ENCODE measurements around the gene PPP1R16B.
A peak's percentile ranks its signal among the peaks of the same experiment; 100 is the strongest.

Gene PPP1R16B

DNA sequence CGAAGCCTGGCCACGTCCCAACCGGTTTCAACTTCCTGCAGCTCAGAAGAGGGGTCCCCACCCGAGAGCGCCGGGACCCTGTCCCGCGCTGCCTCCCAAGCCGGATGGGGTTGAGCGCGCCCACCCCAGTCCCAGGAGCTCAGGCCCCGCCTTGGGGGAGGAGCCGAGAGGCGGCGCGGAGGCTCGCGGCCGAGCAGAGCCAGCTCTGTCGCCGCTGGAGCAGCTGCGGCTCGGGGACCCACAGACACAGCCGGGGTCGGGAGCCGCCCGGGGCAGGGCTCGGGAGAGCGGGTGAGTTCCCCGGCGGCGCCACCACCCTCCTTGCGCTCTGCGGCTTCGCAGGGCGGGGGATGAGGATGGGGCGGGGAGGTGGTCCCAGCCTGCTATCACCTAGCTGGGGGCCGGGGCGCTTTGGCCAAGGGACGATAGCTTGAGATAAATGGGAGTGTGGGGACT, at the start of gene PPP1R16B:
Gene PPP1R16B (plus strand): TSS at position 196 of the 456 bp plus-strand sequence. CDS start 30,229 bp downstream, outside the sequence.
- DNase-seq = peak; percentile 62

DNA sequence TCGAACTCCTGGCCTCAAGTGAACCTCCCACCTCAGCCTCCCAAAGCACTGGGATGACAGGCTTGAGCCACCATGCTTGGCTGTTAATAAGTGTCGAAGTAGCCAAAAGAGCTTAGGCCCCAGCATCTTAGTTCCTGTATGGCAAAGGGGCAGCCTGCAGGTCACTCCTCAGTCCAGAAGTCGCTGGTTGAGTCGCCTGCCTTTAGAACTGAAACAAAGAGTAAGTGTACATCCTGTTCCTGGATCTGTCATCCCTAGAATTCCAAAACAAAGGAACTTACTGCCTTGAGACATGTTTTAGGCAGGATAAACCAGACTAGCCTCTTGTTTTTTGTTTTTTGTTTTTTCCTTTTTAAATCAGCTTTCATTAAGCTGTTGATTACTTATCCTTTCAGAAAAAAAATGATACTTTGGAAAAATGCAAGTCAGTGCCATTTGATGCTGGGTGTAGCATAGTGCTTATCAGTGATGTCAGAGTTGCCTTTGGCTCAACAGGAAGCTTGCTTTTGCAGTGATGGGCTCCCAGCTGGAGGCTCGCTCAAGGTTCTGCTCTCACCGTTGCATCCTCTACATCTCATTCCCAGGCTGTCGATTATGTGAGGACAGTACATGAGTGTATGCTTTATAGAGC, 48.2 kb upstream of the PPP1R16B start:
- DNase-seq = no peak

DNA sequence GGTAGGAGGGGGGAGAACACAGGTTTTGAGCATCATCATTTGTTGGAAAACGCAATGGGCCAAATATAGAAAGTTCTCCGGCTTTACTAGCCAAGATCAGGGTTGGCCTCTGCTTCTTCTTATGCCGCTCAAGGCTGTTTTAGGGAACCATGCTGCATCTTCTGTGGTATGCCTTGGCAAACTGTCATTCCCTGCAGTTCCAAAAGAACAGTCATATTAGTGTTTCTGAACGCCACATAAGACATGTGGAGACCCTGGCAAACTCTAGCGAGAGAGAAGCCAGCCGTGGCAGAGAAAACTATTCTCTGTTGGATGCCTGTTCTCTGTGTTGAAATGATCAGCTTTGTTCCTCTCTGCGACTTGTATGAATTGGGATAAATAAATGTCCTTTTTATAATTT, 46.4 kb upstream of the PPP1R16B start:
- DNase-seq = no peak

DNA sequence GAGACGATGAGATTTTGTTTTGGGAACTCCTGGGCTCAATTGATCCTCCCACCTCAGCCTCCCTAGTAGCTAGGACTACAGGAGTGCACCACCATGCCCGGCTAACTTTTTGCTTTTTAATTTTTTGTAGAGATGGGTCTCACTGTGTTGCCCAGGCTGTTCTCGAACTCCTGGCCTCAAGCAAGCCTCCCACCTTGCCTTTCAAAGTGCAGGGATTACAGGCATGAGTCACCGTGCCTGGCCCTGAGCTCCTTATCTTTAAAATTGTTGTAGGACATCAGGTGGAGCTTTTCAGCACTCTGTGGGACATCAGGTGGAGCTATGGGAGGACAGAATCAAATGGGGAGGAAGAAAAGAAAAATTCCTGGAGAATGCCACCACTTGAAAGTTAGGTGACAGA, 44.5 kb upstream of the PPP1R16B start:
- DNase-seq = no peak

DNA sequence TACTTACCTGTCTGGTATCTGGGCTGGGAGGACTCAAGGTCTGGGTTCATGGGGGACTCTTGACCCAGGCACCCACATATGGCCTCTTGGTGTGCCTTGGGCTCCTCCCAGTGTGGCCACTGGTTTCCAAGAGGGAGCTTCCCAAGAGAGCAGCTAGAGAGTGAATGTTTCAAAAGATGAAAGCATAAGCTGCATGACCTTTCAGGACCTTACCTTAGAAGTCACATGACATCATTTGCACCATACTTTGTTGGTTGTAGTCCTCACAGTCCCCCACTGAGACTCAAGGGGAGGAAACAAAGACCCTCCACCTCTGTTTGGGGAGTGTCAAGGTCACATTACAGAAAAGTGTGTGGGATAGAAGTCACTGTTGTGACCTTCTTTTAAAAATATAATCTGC, 43.3 kb upstream of the PPP1R16B start:
- DNase-seq = no peak

DNA sequence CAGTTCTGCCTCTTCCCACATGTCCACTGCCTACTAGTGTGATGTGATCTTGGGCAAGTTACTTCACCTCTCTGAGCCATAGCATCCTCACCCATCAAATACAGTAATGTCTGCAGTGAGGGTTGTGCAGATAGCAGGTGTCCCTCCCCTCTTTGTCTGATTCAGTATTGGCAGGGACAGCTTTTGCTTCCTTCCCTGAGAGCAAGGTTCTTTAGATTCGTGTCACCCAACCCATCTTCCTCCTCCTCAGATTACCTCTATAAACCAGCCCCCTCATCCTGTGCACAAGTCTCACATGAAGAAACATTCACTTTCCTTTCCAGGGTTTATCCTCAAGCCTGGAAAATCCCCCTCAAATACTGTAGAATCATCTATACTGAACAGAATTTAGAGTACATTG, 41.9 kb upstream of the PPP1R16B start:
- DNase-seq = no peak

DNA sequence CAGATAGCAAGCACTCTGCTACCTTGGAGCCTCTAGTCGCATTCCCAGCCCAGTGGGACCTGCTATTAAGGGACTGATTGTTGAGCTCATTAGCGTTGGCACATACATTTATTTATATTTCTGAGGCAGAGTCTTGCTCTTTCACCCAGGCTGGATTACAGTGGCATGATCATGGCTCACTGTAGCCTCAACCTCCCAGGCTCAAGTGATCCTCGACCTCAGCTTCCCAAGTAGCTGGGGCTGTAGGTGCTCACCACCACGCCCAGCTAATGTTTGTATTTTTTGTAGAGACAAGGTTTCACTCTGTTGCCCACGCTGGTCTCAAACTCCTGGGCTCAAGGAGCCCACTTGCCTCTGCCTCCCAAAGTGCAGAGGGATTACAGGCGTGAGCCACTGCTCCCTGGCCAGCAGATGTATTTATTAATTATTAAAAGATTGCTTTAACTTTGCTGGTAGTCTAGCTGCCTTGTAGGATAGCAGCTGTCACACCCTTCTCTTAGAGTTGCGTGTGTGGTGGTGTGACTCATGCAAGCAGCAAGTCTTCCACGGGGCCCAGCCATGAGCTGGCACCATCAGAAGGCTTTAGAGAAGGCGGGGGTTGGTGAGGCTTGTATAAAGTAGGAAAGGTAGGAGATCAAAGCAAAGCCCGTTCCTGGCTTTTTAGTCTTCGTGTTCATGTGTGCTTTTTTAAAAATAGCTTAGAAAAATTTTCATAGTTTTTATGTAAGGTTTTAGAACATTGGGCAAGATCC, 40.8 kb upstream of the PPP1R16B start:
- DNase-seq = no peak

DNA sequence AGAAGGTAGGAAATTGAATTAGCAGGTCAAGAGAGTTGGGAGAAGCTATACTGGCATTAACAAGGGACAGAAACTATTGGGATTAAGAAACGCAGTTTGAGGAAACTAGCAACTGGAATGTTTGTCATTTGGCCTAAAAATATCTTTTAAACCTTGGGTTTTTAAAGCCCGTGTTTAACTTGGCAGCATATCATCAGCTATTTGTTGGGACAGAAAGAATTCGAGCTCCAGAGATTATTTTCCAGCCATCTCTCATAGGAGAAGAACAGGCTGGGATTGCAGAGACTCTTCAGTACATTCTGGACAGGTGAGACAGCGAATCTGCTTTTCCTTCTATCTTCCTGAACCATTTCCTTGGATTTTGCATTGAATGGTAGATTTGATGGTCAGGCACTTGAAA, 39.4 kb upstream of the PPP1R16B start:
- no peak for DNase-seq

DNA sequence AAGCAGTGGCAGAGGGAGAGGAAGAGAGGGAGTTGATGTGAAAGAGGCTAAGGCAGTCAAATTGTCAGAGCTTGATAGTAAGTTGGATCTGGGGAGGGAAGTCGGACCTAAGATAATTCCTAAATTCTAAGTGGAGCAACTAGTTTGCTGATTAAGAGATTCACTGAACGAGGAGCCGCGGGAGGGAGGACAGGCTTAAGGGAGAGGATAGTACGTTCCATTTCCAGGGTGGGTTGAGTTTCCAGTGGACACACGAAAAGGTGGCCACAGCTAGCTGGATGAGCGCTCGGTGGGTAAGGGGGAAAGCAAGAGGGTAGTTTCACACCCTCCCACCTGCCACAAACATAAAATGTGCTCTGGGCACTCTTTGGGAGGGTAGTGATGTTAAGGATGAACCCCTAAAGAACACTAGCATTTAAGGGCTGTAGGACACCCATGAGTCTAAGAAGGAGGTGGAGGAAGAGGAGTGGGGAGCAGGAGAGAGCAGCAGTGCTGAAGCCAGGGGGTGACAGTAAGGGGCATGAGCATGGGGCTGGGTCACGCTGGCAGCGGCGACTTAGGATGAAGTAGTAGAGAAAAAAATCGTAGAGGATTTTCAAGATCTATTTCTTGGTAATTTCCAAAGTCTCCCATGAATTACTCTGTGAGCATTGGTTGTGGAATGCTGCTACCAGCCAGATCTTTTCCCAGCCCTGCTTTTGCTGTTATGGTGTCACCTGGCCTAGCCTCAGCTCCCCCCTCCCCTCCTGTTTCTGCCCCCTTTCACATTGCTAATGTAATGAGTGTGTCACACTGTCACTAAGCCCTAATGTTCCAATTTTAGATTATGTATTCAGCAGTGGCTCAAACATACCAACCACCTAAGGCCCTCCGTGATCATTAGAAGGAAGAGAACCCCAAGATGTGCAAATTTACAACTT, 35.9 kb upstream of the PPP1R16B start:
- no peak for DNase-seq

DNA sequence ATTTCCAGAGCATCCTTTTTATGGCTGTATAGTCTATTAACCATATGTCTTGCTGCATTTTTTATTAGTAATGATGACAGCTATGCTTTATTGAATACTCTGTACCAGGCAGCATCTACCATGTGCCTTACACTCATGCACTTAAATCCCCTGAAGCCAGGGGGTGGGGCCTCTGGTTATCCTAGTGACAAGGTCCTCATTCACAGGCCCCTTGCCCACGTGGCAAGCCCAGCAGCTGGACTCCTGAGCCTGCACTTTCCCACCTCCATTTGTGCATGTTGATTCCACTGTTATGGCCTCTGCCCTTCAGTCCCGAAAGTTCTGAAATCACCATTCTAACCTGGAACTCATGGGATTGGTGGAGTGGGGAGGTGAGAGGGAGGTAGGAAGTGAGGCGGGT, 35.0 kb upstream of the PPP1R16B start:
- peak; percentile 37 for DNase-seq

DNA sequence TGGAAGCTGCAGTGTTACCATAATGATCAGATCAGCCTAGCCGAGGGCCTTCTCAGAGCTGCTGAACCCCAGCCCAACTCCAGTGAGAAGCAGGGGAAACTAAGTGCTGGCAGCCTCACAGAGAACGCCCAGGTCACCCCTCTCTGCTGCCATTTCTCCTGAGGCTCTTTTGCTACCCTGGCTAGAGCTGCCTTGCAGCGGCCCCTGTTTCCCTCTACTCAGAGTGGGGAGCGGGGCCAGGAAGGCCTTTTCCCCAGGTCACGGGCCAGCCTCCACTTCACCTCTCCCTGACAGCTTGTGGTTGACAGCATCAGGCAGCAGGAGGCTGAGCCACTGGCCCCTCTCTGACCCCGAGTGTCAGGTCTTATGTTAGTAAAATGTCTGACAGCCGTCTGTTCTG, 34.5 kb upstream of the PPP1R16B start:
- no peak for DNase-seq

DNA sequence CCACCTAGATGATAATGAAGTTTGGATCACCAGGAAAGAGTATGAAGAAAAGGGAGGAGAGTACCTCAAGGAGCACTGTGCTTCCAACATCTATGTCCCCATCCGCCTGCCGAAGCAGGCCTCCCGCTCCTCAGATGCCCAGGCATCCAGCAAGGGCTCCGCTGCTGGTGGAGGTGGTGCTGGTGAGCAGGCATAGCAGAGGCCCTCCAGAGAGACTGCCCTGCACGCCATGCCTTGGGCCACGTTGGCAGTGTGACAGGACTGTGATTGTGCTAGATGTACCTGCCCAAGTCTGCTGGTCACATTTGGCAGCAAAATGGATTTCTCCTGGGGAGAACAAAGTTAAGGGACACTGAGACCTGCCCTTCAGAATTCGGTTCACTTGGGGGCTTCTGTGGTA, 33.9 kb upstream of the PPP1R16B start:
- DNase-seq = no peak

DNA sequence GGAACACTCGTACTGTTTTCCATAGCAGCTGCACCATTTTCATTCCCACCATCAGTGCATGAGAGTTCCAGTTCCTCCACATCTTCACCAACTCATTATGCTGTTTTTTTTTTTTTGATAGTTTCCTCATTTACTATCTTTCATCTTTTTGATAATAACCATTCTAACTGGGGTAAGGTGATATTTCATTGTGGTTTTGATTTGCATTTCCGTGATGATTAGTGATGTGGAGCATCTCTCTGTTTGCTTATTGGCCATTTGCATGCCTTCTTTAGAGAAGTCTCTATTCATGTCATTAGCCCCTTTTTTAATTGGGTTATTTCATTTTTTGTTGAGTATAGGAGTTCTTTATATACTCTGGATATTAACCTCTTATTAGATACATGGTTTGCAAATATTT, 31.3 kb upstream of the PPP1R16B start:
- no peak for DNase-seq

DNA sequence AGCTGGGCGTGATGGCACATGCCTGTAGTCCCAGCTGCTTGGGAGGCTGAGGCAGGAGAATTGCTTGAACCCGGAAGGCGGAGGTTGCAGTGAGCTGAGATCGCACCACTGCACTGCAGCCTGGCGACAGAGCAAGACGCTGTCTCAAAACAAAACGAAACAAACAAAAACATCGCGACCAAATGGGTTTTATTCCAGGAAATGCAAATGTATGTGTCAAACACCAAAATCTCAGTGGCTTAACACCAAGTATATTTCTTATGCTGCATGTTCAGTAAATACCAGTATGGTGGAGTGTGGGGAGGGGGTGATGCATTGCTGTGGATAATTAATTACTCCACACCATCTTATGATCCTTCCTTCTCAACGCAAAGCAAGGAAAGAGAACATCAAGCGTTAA, 29.1 kb upstream of the PPP1R16B start:
- no peak for DNase-seq

DNA sequence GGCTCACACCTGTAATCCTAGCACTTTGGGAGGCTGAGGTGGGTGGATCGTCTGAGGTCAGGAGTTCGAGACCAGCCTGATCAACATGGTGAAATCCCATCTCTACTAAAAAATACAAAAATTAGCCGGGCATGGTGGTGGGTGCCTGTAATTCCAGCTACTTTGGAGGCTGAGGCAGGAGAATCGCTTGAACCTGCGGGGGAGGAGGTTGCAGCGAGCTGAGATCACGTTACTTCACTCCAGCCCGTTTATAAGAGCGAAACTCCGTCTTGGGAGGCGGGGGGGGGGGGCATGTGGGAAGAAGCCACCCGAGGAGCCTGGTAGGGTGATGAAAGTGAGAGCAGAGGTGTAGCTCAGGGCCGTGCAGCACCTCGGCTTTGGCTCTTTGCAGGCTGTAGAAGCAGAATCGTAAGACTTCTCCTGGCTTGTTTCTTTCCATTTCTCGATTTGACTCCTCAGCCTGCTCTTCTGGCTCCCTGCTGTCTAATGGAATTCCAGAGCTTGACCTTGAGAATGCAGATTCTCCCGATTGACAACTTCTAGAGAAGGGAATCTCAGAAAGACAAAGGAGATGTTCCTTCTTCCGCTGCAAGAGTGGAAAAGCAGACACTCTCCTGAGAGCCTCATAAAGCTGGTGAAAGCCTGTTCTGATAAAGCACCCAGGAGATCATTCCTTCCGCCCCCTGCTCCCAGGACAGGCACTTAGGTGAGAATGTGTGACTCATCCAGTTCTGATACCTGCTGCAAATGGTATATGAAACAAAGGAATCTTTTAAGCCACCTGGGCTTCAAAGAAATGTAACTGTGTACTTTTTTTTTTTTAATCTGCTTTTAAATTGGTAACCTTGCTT, 26.0 kb upstream of the PPP1R16B start:
- DNase-seq = no peak

DNA sequence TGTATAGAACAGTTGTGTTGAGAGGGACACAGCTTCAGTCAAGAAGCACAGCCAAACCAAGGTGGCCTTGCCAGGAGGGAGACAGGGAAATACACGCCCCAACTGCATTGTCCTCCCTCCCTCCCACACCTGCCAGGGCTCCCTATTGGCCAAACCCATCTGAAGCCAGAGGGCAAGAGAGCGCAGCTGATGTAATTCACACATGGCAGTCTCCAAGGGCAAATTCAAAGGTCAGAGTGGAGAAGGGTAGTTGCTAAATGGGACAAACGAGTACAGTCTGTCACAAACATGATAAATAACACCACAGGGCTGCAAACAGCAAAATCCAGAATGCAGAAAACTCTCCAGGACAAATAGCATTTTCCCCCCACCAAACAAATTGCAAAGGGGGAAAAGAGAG, 23.2 kb upstream of the PPP1R16B start:
- no peak for DNase-seq

DNA sequence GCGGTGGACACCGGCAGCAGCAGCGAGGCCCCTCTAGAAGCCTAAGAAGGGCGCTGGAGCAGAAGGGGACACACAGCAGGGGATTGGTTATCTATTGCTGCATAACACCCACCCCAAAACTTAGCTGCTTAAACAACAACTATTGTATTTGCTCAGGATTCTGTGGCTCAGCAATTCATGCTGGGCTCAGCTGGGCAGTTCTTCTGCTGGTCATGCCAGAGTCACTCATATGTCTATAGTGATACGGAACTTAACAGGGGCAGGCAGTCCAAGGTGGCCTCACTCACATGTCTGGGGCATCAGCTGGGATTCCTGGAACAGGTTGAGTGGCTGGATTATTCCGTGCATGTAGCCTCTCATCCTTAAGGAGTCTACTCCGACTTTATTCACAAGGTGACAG, 17.6 kb upstream of the PPP1R16B start:
- no peak for DNase-seq

DNA sequence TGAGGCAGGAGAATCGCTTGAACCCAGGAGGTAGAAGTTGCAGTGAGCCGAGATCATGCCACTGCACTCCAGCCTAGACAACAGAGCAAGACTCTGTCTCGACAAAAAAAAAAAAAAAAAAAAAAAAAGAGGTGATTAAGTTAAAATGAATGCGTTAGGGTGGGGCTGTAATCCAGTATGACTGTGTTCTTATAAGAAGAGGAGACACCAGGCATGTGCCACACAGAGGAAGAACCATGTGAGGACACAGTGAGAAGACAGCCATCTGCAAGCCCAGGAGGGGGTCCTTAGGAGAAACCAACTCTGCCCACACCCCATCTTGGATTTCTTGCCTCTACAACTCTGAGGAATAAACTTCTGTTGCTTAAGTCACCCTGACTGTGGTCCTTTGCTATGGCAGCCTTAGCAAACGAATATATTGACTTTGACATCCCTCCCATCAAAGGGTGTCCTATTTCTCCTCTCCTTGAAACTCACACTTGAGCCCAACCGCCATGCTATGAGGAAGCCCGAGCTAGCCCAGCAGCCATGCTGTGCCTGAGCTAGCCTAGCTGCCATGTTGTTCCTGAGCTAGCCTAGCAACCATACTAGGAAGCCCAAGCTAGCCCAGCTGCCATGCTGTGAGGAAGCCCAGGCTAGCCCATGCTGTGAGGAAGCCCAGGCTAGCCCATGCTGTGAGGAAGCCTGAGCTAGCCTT, 15.8 kb upstream of the PPP1R16B start:
- DNase-seq = no peak

DNA sequence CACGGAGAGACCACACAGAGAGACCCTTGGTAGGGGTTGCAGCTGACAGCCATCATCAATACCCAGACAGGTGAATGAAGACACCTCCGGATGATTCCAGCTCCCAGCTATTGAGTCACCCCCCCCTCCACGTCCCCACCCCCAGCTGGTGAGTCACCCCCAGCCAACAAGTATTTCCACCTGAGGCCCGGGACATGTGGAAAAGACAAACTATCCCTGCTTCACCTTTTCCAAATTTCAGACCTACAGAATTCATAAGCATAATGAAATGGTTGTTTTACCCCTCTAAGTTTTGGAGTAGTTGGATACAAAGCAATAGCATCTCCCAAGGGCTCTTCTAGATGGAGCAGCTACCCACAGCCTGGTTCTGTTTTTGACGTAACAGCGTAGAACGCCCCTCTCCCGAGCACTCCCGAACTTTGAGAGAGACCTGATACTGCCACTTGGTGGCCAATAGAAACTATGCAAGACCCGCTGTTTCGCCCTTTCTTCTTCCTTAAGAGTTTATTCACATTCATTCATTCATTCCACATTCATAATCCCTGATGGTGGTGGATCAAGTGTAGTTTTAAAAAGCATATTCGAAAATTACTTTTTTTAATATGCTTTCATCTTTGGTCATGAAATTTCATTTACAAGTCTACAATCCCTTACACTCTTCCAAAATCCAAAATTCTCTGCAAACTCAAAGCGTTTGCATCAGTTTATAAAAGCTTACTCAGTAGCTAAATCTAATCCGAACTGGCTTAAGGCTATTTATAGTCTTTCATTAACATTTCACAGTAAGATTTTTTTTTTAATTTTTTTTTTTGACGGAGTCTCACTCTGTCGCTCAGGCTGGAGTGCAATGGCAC, 15.1 kb upstream of the PPP1R16B start:
- DNase-seq = peak; percentile 80

DNA sequence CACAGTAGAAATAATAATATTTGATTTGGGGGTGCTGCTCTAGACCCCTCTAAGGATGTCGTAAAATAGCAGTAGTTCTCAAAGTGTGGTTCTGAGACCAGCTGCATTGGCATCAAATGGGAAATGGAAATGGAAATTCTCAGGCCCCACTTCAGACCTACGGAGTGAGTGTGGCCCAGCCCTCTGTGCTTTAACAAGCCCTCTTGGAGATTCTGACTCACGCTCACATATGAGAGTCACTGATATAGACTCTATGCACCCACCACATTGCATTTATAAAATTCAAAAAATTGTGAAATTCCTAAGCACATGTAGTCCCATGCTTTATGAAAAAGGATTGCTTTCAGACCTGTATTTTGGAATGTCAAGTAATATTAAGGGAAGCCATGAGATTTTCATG, 14.2 kb upstream of the PPP1R16B start:
- DNase-seq = no peak

DNA sequence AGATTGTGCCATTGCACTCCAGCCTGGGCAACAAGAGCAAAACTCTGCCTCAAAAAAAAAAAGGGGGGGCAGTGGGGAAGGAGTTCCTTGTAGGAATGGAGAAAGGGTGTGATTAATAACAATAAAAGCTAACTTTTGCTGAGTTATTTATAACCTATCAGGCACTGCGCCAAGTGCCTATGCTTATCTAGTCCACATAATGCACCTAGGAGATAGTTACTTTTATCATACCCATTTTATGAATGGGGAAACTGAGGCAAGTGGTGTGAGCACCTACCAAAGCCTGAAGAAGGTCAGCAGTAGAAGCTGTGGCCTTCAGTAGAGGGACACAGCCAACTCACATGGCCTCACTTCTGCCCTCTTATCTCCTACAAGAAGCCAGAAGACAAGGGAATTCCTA, 13.6 kb upstream of the PPP1R16B start:
- no peak for DNase-seq

Measured in NCI-H82 (cell line).